Measurements from ENCODE around the gene CHMP4A. TPM values are rescaled to one million over a fixed set of nuclear protein-coding genes. Genes with fewer than 3 reads are reported as not detected.
A peak's percentile ranks its signal among the peaks of the same experiment; 100 is the strongest.
"Not testable (repeated sequence)": the region's sequence is repeated elsewhere in the genome, so short reads cannot be mapped to it uniquely, and the experiment has no call there.

The CHMP4A gene
- total and polyA plus RNA-seq, 3 experiments from 2014 or later = 86.4 to 159 (median 87.6) TPM

DNA sequence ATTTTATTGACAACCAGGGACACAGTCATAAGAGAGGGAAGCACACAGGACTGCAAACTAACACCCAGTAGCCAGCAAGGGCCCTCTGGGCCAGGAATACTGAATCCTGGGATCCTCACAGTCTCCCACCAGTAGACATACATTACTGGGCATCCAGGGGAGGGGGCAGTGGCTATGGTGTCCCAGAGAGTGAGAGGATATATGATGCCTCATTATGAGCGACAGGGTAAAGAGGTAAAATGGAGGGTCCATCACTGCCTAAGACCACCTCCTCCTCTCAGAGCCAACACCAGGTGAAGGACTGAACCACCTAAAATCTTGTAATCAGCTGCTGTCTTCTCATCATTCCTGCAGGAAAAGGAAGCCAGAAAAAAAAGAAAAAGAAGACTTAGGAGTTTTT lies 3.6 kb upstream of the CHMP4A start:
- POLR2A ChIA-PET = interaction anchor here (0.6 to 1.8 kb wide), 3 partner anchors 21 to 54 kb away, joined by 6 to 25 read pairs (median 18); partner anchors contain the start of genes TINF2 and TM9SF1
- peaks cover 31% of the 10 kb centered on the region for H3K4me1 ChIP-seq (ENCODE audit: insufficient read depth, low read length)
- H3K27ac Mint-ChIP-seq = peak overlapping the region in 7 of 8 donors; percentile 95 to 100 (median 98)
- H3K36me3 Mint-ChIP-seq = peaks cover 0 to 34% (median 9%) of the 10 kb centered on the region in 3 donors
- H3K27me3 Mint-ChIP-seq; H3K4me3 ChIP-seq (ENCODE audit: low read length); H3K9me3 Mint-ChIP-seq; H3K36me3 ChIP-seq (ENCODE audit: insufficient read depth, low read length); DNase-seq; H3K27me3 ChIP-seq (ENCODE audit: insufficient read depth, low read length, poor library complexity, severe bottlenecking); H3K4me3 Mint-ChIP-seq; H3K9me3 ChIP-seq (ENCODE audit: low read length); H3K27ac ChIP-seq (ENCODE audit: low read depth, low read length): not testable (repeated sequence)
- H3K4me1 Mint-ChIP-seq = peaks cover 32 to 45% (median 41%) of the 10 kb centered on the region in 3 donors
- CTCF ChIA-PET = interaction anchor here (1.1 to 4.2 kb wide), 6 partner anchors 10 to 214 kb away, joined by 3 to 54 read pairs (median 10); partner anchors contain the start of genes LTB4R, LTB4R2 and TINF2

DNA sequence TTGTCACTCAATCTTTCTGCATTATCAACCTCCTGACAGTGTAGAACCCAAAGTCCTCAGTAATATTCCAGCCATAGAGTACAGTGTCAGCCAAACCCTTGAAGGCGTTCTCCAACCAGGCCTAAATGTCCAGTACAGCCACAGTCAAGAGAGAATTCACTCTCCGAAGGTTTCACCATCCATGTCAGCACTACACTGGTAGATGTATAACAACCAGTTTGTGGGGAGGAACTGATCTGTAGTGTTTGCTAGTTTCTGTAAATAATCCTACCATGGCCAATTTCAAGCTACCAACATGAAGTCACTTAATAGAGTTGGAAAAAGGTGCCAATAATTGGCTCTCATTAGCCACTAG lies 3.0 kb upstream of the CHMP4A start:
- Histone ChIP-seq H3K4me3 (ENCODE audit: low read length) (peak overlapping the region; percentile 94), H3K36me3 (ENCODE audit: insufficient read depth, low read length) (peaks cover 4% of the 10 kb centered on the region), H3K27ac (ENCODE audit: low read depth, low read length) (peak overlapping the region; percentile 97), H3K9me3 (ENCODE audit: low read length) (no peaks in the 10 kb centered on the region), H3K4me1 (ENCODE audit: insufficient read depth, low read length) (peaks cover 37% of the 10 kb centered on the region), H3K27me3 (ENCODE audit: insufficient read depth, low read length, poor library complexity, severe bottlenecking) (no peaks in the 10 kb centered on the region)
- peaks cover 37 to 51% (median 47%) of the 10 kb centered on the region in 3 donors for H3K4me1 Mint-ChIP-seq
- peak overlapping the region; percentile 87 to 97 (median 95) for H3K4me3 Mint-ChIP-seq
- DNase-seq = no peak
- ChIA-PET POLR2A (interaction anchor here (0.6 to 1.8 kb wide), 14 partner anchors 17 to 216 kb away, joined by 3 to 25 read pairs (median 4); partner anchors contain the start of genes DCAF11, DHRS1, EMC9 and IPO4), CTCF (interaction anchor here (0.8 to 4.2 kb wide), 24 partner anchors 10 to 215 kb away, joined by 3 to 54 read pairs (median 5); partner anchors contain the start of genes CBLN3, DHRS1, GMPR2 and IPO4)
- H3K36me3 Mint-ChIP-seq = peaks cover 4 to 39% (median 12%) of the 10 kb centered on the region in 3 donors
- no peaks in the 10 kb centered on the region for H3K27me3 Mint-ChIP-seq
- peak overlapping the region; percentile 95 to 100 (median 98) for H3K27ac Mint-ChIP-seq
- H3K9me3 Mint-ChIP-seq = no peaks in the 10 kb centered on the region

GRCh38 chr14:24215495-24216344 lies 2.4 kb upstream of the CHMP4A start, which contains the start of gene MDP1:
Gene MDP1, minus strand, starts transcription at chr14:24216066. Its CDS starts 111 bp downstream, at chr14:24215955.
- Mint-ChIP-seq H3K36me3 (peaks cover 5 to 44% (median 12%) of the 10 kb centered on the region in 3 donors), H3K4me1 (peaks cover 38 to 54% (median 50%) of the 10 kb centered on the region in 3 donors), H3K27ac (peak within 1 kb of the TSS; percentile 95 to 100 (median 98)), H3K4me3 (peak within 1 kb of the TSS; percentile 87 to 97 (median 95)), H3K9me3 (no peaks in the 10 kb centered on the region), H3K27me3 (no peaks in the 10 kb centered on the region)
- CTCF ChIA-PET = interaction anchor here (0.6 to 4.2 kb wide), 28 partner anchors 9 to 215 kb away, joined by 3 to 54 read pairs (median 5); partner anchors contain the start of genes CBLN3, DHRS1, GMPR2 and IPO4
- DNase-seq = peak; percentile 76 to 92 (median 85)
- Histone ChIP-seq H3K4me1 (ENCODE audit: insufficient read depth, low read length) (peaks cover 39% of the 10 kb centered on the region), H3K27me3 (ENCODE audit: insufficient read depth, low read length, poor library complexity, severe bottlenecking) (no peaks in the 10 kb centered on the region), H3K4me3 (ENCODE audit: low read length) (peak within 1 kb of the TSS; percentile 94), H3K27ac (ENCODE audit: low read depth, low read length) (peak within 1 kb of the TSS; percentile 97), H3K36me3 (ENCODE audit: insufficient read depth, low read length) (peaks cover 10% of the 10 kb centered on the region), H3K9me3 (ENCODE audit: low read length) (no peaks in the 10 kb centered on the region)
- POLR2A ChIA-PET = interaction anchor here (0.6 to 1.8 kb wide), 14 partner anchors 17 to 216 kb away, joined by 3 to 25 read pairs (median 4); partner anchors contain the start of genes DCAF11, DHRS1, EMC9 and IPO4

GRCh38 chr14:24213866-24214662 lies 776 bp upstream of the CHMP4A start:
- H3K9me3 ChIP-seq (ENCODE audit: low read length) = no peaks in the 10 kb centered on the region
- peaks cover 48 to 66% (median 56%) of the 10 kb centered on the region in 3 donors for H3K4me1 Mint-ChIP-seq
- no peaks in the 10 kb centered on the region for H3K9me3 Mint-ChIP-seq
- peak overlapping the region; percentile 87 for H3K4me3 ChIP-seq (ENCODE audit: low read length)
- H3K27ac Mint-ChIP-seq = peak overlapping the region; percentile 95 to 100 (median 99)
- H3K36me3 Mint-ChIP-seq = peaks cover 10 to 57% (median 17%) of the 10 kb centered on the region in 3 donors
- H3K27ac ChIP-seq (ENCODE audit: low read depth, low read length) = peak overlapping the region; percentile 100
- H3K36me3 ChIP-seq (ENCODE audit: insufficient read depth, low read length) = peaks cover 26% of the 10 kb centered on the region
- no peaks in the 10 kb centered on the region for H3K27me3 Mint-ChIP-seq
- no peaks in the 10 kb centered on the region for H3K27me3 ChIP-seq (ENCODE audit: insufficient read depth, low read length, poor library complexity, severe bottlenecking)
- H3K4me1 ChIP-seq (ENCODE audit: insufficient read depth, low read length) = peaks cover 39% of the 10 kb centered on the region
- CTCF ChIA-PET = interaction anchor here (0.9 to 4.2 kb wide), 14 partner anchors 19 to 228 kb away, joined by 3 to 54 read pairs (median 6); partner anchors contain the start of genes CIDEB, IPO4, IRF9 and RABGGTA
- H3K4me3 Mint-ChIP-seq = peak overlapping the region; percentile 87 to 97 (median 93)
- POLR2A ChIA-PET = interaction anchor here (0.7 to 3.9 kb wide), 16 partner anchors 15 to 217 kb away, joined by 3 to 43 read pairs (median 5); partner anchors contain the start of genes CBLN3, DCAF11, EMC9 and IPO4
- no peak for DNase-seq

GRCh38 chr14:24211311-24211710 lies 2.0 kb downstream of the CHMP4A start:
- H3K4me1 Mint-ChIP-seq = peaks cover 59 to 87% (median 73%) of the 10 kb centered on the region in 3 donors
- Histone ChIP-seq H3K36me3 (ENCODE audit: insufficient read depth, low read length) (peaks cover 47% of the 10 kb centered on the region), H3K4me1 (ENCODE audit: insufficient read depth, low read length) (peaks cover 45% of the 10 kb centered on the region), H3K27me3 (ENCODE audit: insufficient read depth, low read length, poor library complexity, severe bottlenecking) (no peaks in the 10 kb centered on the region), H3K9me3 (ENCODE audit: low read length) (no peaks in the 10 kb centered on the region), H3K4me3 (ENCODE audit: low read length) (no peak overlapping the region), H3K27ac (ENCODE audit: low read depth, low read length) (no peak overlapping the region)
- CTCF ChIA-PET = interaction anchor here (1.2 to 3.6 kb wide), 6 partner anchors 16 to 122 kb away, joined by 3 to 14 read pairs (median 4); partner anchors contain the start of genes CIDEB, EMC9, IPO4 and IRF9
- no peaks in the 10 kb centered on the region for H3K9me3 Mint-ChIP-seq
- peak overlapping the region in 6 of 7 donors; percentile 23 to 97 (median 94) for H3K4me3 Mint-ChIP-seq
- POLR2A ChIA-PET = interaction anchor here (0.8 to 3.9 kb wide), 4 partner anchors 16 to 129 kb away, joined by 3 to 43 read pairs (median 24); partner anchors contain the start of genes IPO4, TINF2 and TM9SF1
- DNase-seq = no peak
- H3K27ac Mint-ChIP-seq = peak overlapping the region; percentile 64 to 99 (median 97)
- H3K27me3 Mint-ChIP-seq = peaks cover 0 to 1% of the 10 kb centered on the region in 2 donors
- H3K36me3 Mint-ChIP-seq = peaks cover 10 to 69% (median 18%) of the 10 kb centered on the region in 3 donors

DNA sequence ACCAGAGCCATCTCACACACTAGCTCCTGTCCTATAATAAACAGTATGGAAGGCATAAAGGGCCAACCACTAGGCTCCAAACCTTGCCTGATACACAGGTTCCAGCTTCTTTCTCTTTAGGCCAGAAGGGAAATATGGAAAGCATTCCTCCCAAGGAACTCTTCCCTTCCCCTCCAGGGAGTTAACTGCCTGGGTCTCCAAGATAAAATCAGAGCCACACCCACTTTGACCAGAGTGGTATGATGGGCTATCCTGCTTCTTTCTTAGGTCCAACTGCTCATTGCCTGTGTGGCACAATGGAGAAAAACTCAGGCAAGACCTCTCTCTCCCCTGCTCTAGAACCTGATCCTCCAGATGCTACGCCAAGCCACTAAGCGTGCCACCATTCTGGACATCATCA lies 5.7 kb downstream of the CHMP4A start:
- peak overlapping the region in 1 of 7 donors; percentile 22 for H3K4me3 Mint-ChIP-seq
- H3K36me3 Mint-ChIP-seq = peaks cover 15 to 77% (median 23%) of the 10 kb centered on the region in 3 donors
- peaks cover 48 to 74% (median 57%) of the 10 kb centered on the region in 3 donors for H3K4me1 Mint-ChIP-seq
- Histone ChIP-seq H3K27me3 (ENCODE audit: insufficient read depth, low read length, poor library complexity, severe bottlenecking) (no peaks in the 10 kb centered on the region), H3K4me1 (ENCODE audit: insufficient read depth, low read length) (peaks cover 23% of the 10 kb centered on the region), H3K36me3 (ENCODE audit: insufficient read depth, low read length) (peaks cover 47% of the 10 kb centered on the region), H3K9me3 (ENCODE audit: low read length) (no peaks in the 10 kb centered on the region), H3K4me3 (ENCODE audit: low read length) (no peak overlapping the region), H3K27ac (ENCODE audit: low read depth, low read length) (no peak overlapping the region)
- H3K27ac Mint-ChIP-seq = peak overlapping the region in 6 of 8 donors; percentile 77 to 97 (median 95)
- ChIA-PET POLR2A (interaction anchor here (0.6 kb wide), 1 partner anchor 36 kb away, joined by 12 read pairs; no protein-coding TSS in a partner anchor), CTCF (interaction anchor here (1.0 to 2.0 kb wide), 3 partner anchors 46 to 158 kb away, joined by 3 to 5 read pairs (median 3); partner anchors contain the start of genes IRF9, PSME2 and RNF31)
- peaks cover 0 to 3% of the 10 kb centered on the region in 2 donors for H3K27me3 Mint-ChIP-seq
- no peak for DNase-seq
- H3K9me3 Mint-ChIP-seq = peaks cover 0 to 2% (median 0%) of the 10 kb centered on the region in 5 donors

Data from CD8-positive, alpha-beta memory T cell (primary cell).